HG03571 (cell line): Measurements from ENCODE around the gene RHEX.
"Not testable (repeated sequence)": the region's sequence is repeated elsewhere in the genome, so short reads cannot be mapped to it uniquely, and the experiment has no call there.

Source experiments
- ATAC-seq: cut with Tn5 transposase; IDR thresholded peaks from one replicate; pipeline ENCODE4 v1.9.1; 2021; ENCODE audit not compliant: unreplicated experiment

RHEX gene

GRCh38 chr1:206030191-206030590 is 22.8 kb upstream of the RHEX start:
- no peak for ATAC-seq

GRCh38 chr1:206030714-206031113 is 22.3 kb upstream of the RHEX start:
- ATAC-seq, result peak; percentile 79

GRCh38 chr1:206032380-206033140 is 20.4 kb upstream of the RHEX start:
- ATAC-seq, result no peak

GRCh38 chr1:206035027-206035426 is 17.9 kb upstream of the RHEX start:
- no peak for ATAC-seq

GRCh38 chr1:206036663-206037455 is 16.1 kb upstream of the RHEX start:
- ATAC-seq, result no peak

- ATAC-seq, result no peak
Measured at GRCh38 chr1:206037581-206037980, 15.4 kb upstream of the RHEX start.

- ATAC-seq, result no peak
Measured at GRCh38 chr1:206039046-206039973, 13.7 kb upstream of the RHEX start.

GRCh38 chr1:206040328-206040727 is 12.6 kb upstream of the RHEX start:
- ATAC-seq, result no peak

GRCh38 chr1:206041640-206042039 is 11.3 kb upstream of the RHEX start:
- no peak for ATAC-seq

GRCh38 chr1:206047271-206047670 is 5.7 kb upstream of the RHEX start:
- no peak for ATAC-seq

GRCh38 chr1:206048582-206048981 is 4.4 kb upstream of the RHEX start:
- no peak for ATAC-seq

GRCh38 chr1:206049293-206049692 is 3.7 kb upstream of the RHEX start:
- ATAC-seq, result peak; percentile 36

- no peak for ATAC-seq
Measured at GRCh38 chr1:206049919-206050600, 2.9 kb upstream of the RHEX start.

- peak; percentile 80 for ATAC-seq
Measured at GRCh38 chr1:206050655-206051235, 2.2 kb upstream of the RHEX start.

GRCh38 chr1:206052231-206052865 is 625 bp upstream of the RHEX start:
- not testable (repeated sequence) for ATAC-seq

GRCh38 chr1:206053616-206054015 is 643 bp downstream of the RHEX start:
- ATAC-seq, result not testable (repeated sequence)

- not testable (repeated sequence) for ATAC-seq
Measured at GRCh38 chr1:206055069-206055625, 2.2 kb downstream of the RHEX start.

- ATAC-seq, result not testable (repeated sequence)
Measured at GRCh38 chr1:206055639-206056323, 2.8 kb downstream of the RHEX start.
